Measurements from ENCODE around the gene ATP2B2. TPM values are rescaled to one million over a fixed set of nuclear protein-coding genes. Genes with fewer than 3 reads are reported as not detected.

ATP2B2 gene
- total RNA-seq (2021; fragmentation: NEBNext Ultra II Directional; extraction: Animal tissue kit (Norgen Biotek cat#: 25700)) (0.61 and 1.2 TPM in 2 replicates), polyA plus RNA-seq (2011; rRNA removed) (0.14 and 0.20 TPM in 2 replicates), polyA minus RNA-seq (2011; rRNA and poly(A)+ RNA removed) (0.38 and 0.41 TPM in 2 replicates)
- 0.17 TPM for polyA plus RNA-seq (2011; cell fraction: cytosol; rRNA removed)
- 0.53 TPM for polyA plus RNA-seq (2011; cell fraction: nucleus; rRNA removed)
- 0.08 to 0.39 TPM (median 0.32 TPM) in 4 replicates for polyA plus RNA-seq (2012, experiment 1 of 2)
- 0.16 TPM for polyA plus RNA-seq (2012, experiment 2 of 2)
- 0.47 TPM for polyA plus RNA-seq (2013, experiment 1 of 2)
- 0.31 TPM for polyA plus RNA-seq (2013, experiment 2 of 2)
- 0.22 TPM for polyA minus RNA-seq (2011; cell fraction: cytosol; rRNA and poly(A)+ RNA removed)
- polyA minus RNA-seq (2011; cell fraction: nucleus; rRNA and poly(A)+ RNA removed) = 0.70 TPM
- long read RNA-seq, experiment 1, partial matches to known transcripts = 2 of 2 reads
- long read RNA-seq, experiment 1, other reads (novel, unspliced or antisense) = 0 of 2 reads
- long read RNA-seq, experiment 2 = 0 reads

DNA sequence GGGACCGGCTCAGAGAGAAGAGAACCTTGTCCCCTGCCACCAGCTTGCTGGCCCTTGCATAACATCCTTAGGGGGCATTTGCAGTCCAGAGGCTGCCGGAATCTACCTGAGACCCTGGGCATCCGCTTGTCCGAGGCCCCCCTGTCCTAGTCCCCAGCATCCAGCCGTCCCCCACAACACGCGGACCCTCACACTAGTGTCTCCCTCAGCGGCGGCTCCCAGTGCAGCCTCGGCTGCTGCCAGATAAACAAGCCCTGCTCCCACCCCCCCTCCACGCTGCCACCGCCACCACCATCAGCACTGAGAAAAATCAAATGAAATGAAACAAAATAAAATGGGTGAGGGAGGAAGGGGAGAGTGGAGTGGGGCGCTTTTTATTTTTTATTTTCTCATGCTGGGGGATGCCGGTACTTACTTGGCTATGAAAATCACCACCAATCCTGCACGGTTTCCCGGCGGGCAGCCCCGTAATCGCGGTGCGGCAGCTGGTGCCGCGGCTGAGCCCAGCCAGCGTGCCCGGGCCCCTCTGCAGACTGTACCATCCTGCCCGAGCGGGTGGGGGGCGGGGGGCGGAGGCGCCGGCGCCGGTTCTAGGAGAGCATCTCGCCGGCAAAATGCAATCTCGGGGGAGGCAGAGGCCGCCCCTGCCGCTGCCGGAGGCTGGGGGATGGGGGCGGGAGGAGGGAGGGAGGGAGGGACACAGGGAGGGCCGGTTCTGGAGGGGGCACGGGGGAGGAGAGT is at the start of gene ATP2B2:
ATP2B2 (minus strand) TSS at position 537 of the 741 bp plus-strand sequence. CDS start 56,043 bp downstream, outside the sequence.
- Histone ChIP-seq H3K23ac (ENCODE audit: insufficient read length) (no peak within 1 kb of the TSS), H2BK5ac (ENCODE audit: low read depth, low read length) (no peak within 1 kb of the TSS; the same call in 1 of the 2 replicates), H4K20me1 (replicated peaks in 1 of 2; ENCODE audit: control insufficient read depth in 1 of 2, insufficient read depth in 2 of 2, low read length in 2 of 2) (no peaks in the 10 kb centered on the region), H3K18ac (ENCODE audit: extremely low read depth, low read length) (no peak within 1 kb of the TSS), H3K23me2 (ENCODE audit: low read depth, low read length) (peaks cover 5% of the 10 kb centered on the region; the same call in 1 of the 2 replicates), H3K27me3 (replicated peaks in 1 of 4; ENCODE audit: control insufficient read depth in 3 of 4, extremely low read depth in 1 of 4, insufficient read depth in 3 of 4, low read length in 3 of 4) (peaks cover 0 to 12% (median 10%) of the 10 kb centered on the region in 4 experiments; a peak in 5 of 7 replicates), H2AK5ac (ENCODE audit: low read depth, low read length) (no peak within 1 kb of the TSS), H3K9ac (replicated peaks in 1 of 4; ENCODE audit: extremely low read depth in 1 of 4, low read depth in 3 of 4, low read length in 3 of 4) (no peak within 1 kb of the TSS; a peak in 1 of 7 replicates), H2AFZ (ENCODE audit: low read length) (peak within 1 kb of the TSS; percentile 88), H2BK20ac (ENCODE audit: low read length) (no peak within 1 kb of the TSS), H2BK120ac (replicated peaks; ENCODE audit: low read depth, low read length) (no peak within 1 kb of the TSS), H3K36me3 (ENCODE audit: control insufficient read depth in 2 of 4, insufficient read depth in 4 of 4, low read length in 3 of 4) (no peaks in the 10 kb centered on the region), H4K5ac (ENCODE audit: insufficient read length, low read depth, low read length) (no peak within 1 kb of the TSS), H4K8ac (ENCODE audit: extremely low read depth, insufficient read depth, low read length) (no peak within 1 kb of the TSS; the same call in 1 of the 2 replicates), H3K4me3 (ENCODE audit: extremely low read depth in 1 of 4, insufficient read depth in 2 of 4, low read depth in 3 of 4, low read length in 4 of 4) (peak within 1 kb of the TSS; percentile 26 to 64 (median 40); a peak in 7 of 8 replicates), H3K4me2 (ENCODE audit: insufficient read depth in 1 of 2, low read depth in 2 of 2, low read length in 2 of 2) (peak within 1 kb of the TSS; percentile 56 to 72), H3K14ac (ENCODE audit: insufficient read length) (no peak within 1 kb of the TSS), H3K79me2 (ENCODE audit: control insufficient read depth in 1 of 2, insufficient read depth in 2 of 2, low read length in 2 of 2) (no peaks in the 10 kb centered on the region), H3K27ac (ENCODE audit: low read depth, low read length) (no peak within 1 kb of the TSS), H3K4ac (replicated peaks; ENCODE audit: insufficient read length, low read depth, low read length) (peak within 1 kb of the TSS; percentile 65), H2BK12ac (ENCODE audit: low read depth, low read length) (peak within 1 kb of the TSS; percentile 4; the same call in 1 of the 2 replicates), H4K91ac (replicated peaks; ENCODE audit: insufficient read length, low read length) (no peak within 1 kb of the TSS), H3K56ac (replicated peaks; ENCODE audit: insufficient read length, low read depth, low read length) (no peak within 1 kb of the TSS), H2BK15ac (ENCODE audit: low read length) (no peak within 1 kb of the TSS), H3K4me1 (replicated peaks in 1 of 4; ENCODE audit: control insufficient read depth in 3 of 4, insufficient read depth in 4 of 4, low read length in 3 of 4) (peaks cover 0 to 9% (median 5%) of the 10 kb centered on the region in 4 experiments; a peak in 6 of 7 replicates), H3K9me3 (ENCODE audit: insufficient read depth in 2 of 2, low read depth in 1 of 2, low read length in 1 of 2) (no peaks in the 10 kb centered on the region), H3K79me1 (ENCODE audit: low read depth, low read length) (no peaks in the 10 kb centered on the region)
- ChIA-PET CTCF (ENCODE audit: partially characterized antibody) (interaction anchor here (1.0 to 1.4 kb wide), 3 partner anchors 12 to 55 kb away, joined by 3 read pairs; no protein-coding TSS in a partner anchor), POLR2A (ENCODE audit: partially characterized antibody) (interaction anchor here (1.3 kb wide), 1 partner anchor 9 kb away, joined by 4 read pairs; no protein-coding TSS in a partner anchor)
- FAIRE-seq (no peak), DNase-seq (ENCODE audit: low read depth in 1 of 2, low spot score in 2 of 2) (peak in 1 of 2 experiments; percentile 64)
- WGBS, 2 experiments (ENCODE audit: extremely low coverage in 1 of 2, insufficient coverage in 1 of 2, insufficient read length in 1 of 2, insufficient replicate concordance in 2 of 2, low coverage in 1 of 2, low lambda C conversion rate in 2 of 2, missing lambda C conversion rate in 1 of 2) = 20% methylated on average over 20 of the region's 42 CpGs; no CpG with 5 or more reads in 1 of the 2 experiments
- TF ChIP-seq YY1 (IDR thresholded peaks at IDR 0.05; ENCODE audit: low read depth, low read length) (no peak), CTCF (IDR thresholded peaks at IDR 0.05; ENCODE audit: control extremely low read depth in 1 of 3, insufficient read depth in 1 of 3, low read depth in 1 of 3, low read length in 3 of 3) (no peak), EP300 (IDR thresholded peaks at IDR 0.05; ENCODE audit: borderline replicate concordance in 1 of 2, low read depth in 2 of 2, low read length in 2 of 2) (0 out of 3 replicates have a peak, but pooled peaks of 1 of the 2 experiments have one; percentile 34)
- TF ChIP-seq, protein P1, sequence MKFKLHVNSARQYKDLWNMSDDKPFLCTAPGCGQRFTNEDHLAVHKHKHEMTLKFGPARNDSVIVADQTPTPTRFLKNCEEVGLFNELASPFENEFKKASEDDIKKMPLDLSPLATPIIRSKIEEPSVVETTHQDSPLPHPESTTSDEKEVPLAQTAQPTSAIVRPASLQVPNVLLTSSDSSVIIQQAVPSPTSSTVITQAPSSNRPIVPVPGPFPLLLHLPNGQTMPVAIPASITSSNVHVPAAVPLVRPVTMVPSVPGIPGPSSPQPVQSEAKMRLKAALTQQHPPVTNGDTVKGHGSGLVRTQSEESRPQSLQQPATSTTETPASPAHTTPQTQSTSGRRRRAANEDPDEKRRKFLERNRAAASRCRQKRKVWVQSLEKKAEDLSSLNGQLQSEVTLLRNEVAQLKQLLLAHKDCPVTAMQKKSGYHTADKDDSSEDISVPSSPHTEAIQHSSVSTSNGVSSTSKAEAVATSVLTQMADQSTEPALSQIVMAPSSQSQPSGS (IDR thresholded peaks at IDR 0.05; ENCODE audit: low read length) = no peak

Data from H1 (cell line).